Erythroblast (primary cell): ENCODE results near the gene GPR160.

Experiments
- GATA1 ChIP-seq: IDR thresholded peaks from 2 replicates; pipeline ENCODE4 v1.6.1; 2011; ENCODE audit warnings: low read depth, mild to moderate bottlenecking, control low read depth, low read length, moderate library complexity
- POLR2A ChIP-seq: IDR thresholded peaks from 2 replicates; pipeline ENCODE4 v1.6.1; 2011; ENCODE audit warnings: mild to moderate bottlenecking, low read length

- TF ChIP-seq POLR2A: no peak
- no peak for TF ChIP-seq GATA1
These were observed 52.8 kb downstream of the GPR160 start for GRCh38 chr3:170090601-170090981.
